HUES6 (cell line): ENCODE data around the gene SPEM1.

Source experiments
- H3K27ac ChIP-seq: 2 replicates; pipeline ENCODE4 v1.7.0; 2013; ENCODE audit warnings: low read depth, mild to moderate bottlenecking, low read length, inconsistent platforms
- H3K27me3 ChIP-seq: 2 replicates; pipeline ENCODE4 v1.6.1; 2013; ENCODE audit warnings: low read length; ENCODE audit not compliant: control insufficient read depth, insufficient read depth
- H3K36me3 ChIP-seq: 2 replicates; pipeline ENCODE4 v1.6.1; 2013; ENCODE audit warnings: low read length; ENCODE audit not compliant: control insufficient read depth, insufficient read depth
- H3K4me1 ChIP-seq: 2 replicates; pipeline ENCODE4 v1.6.1; 2013; ENCODE audit warnings: low read length; ENCODE audit not compliant: control insufficient read depth, insufficient read depth
- H3K4me3 ChIP-seq: 2 replicates; pipeline ENCODE4 v1.5.1; 2013; ENCODE audit warnings: low read depth, low read length
- H3K9ac ChIP-seq: one replicate; pipeline ENCODE4 v1.6.1; 2013; ENCODE audit warnings: mild to moderate bottlenecking, low read length
- H3K9me3 ChIP-seq: 2 replicates; pipeline ENCODE4 v1.6.1; 2013; ENCODE audit warnings: low read depth, low read length; ENCODE audit not compliant: control insufficient read depth, insufficient read depth

Gene SPEM1

DNA sequence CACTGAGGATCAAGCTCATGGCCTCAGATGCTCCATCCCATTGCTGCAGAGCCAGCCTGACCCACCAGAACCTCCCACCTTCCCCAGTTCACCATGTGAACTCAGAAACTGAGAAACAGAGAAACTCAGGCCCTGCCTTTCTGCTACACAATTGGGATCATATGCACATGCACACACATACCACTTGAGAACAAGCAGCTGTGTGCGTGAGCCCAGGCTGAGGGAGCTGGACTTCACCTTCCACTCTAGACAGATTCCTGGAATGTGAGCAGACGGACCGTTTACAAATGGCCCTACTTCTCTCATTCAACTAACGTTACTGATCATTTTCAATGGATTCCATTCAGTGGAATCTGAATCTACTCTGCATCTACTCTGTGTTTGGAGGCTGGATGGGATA is 3.6 kb downstream of the SPEM1 start:
- Histone ChIP-seq H3K27ac (no peak overlapping the region), H3K9ac (no peak overlapping the region)

DNA sequence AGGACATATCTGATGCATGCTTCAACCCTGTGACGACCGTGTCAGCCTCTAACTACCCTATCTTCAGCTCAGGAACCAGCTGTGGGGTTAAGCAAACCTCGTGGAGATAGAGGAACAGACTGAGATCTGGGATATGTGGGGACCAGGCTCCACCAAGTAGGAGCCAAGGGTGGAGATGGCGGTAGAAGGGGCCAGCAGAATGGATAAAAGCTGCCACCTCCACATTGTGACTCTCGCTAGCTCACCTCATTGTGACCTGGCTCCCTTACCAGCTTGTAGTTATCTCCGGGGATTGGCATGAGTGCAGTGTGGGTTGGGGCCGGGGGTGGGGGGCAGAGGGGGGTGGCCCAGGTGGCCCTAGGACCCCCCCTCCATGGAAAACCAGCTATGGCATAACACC is 5.2 kb downstream of the SPEM1 start, which contains the start of gene SPEM2:
TSS of gene SPEM2 (plus strand) at position 301 of the 400 bp plus-strand sequence. CDS start at position 374, 73 bp downstream.
- no peaks in the 10 kb centered on the region for H3K36me3 ChIP-seq
- H3K4me1 ChIP-seq = peaks cover 1% of the 10 kb centered on the region; the same call in 1 of the 2 replicates
- no peaks in the 10 kb centered on the region for H3K9me3 ChIP-seq
- H3K27ac ChIP-seq = no peak within 1 kb of the TSS
- H3K9ac ChIP-seq = no peak within 1 kb of the TSS
- peaks cover 2% of the 10 kb centered on the region; the same call in 1 of the 2 replicates for H3K27me3 ChIP-seq
- no peak within 1 kb of the TSS for H3K4me3 ChIP-seq

More for the DNA sequence above, 3.6 kb downstream of the SPEM1 start:
- Histone ChIP-seq H3K4me1 (peaks cover 6% of the 10 kb centered on the region; the same call in 1 of the 2 replicates), H3K4me3 (no peak overlapping the region), H3K9me3 (no peaks in the 10 kb centered on the region), H3K36me3 (no peaks in the 10 kb centered on the region), H3K27me3 (no peaks in the 10 kb centered on the region)

DNA sequence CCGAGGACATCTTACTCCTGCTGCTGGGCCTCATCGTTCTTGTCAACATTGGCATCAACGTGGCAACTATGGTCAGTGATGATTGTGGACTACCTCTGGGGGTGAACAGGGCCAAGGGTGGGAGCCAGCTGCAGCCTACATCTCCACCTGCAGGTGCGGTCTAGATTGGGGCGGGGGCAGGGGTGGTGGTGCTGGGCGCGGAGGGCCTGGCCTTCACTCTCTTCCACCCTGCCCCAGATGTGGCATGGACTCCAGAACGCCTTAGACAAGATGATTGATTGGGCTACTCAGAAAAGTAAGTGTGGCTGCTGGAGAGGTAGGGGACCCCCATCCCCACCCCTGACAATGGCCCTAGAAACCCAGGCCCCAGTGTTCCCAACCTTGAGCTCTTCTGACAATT is 5.6 kb downstream of the SPEM1 start:
- Histone ChIP-seq H3K9me3 (no peaks in the 10 kb centered on the region), H3K4me1 (no peaks in the 10 kb centered on the region), H3K27me3 (peaks cover 2% of the 10 kb centered on the region; the same call in 1 of the 2 replicates), H3K9ac (no peak overlapping the region), H3K36me3 (no peaks in the 10 kb centered on the region), H3K4me3 (no peak overlapping the region), H3K27ac (no peak overlapping the region)

DNA sequence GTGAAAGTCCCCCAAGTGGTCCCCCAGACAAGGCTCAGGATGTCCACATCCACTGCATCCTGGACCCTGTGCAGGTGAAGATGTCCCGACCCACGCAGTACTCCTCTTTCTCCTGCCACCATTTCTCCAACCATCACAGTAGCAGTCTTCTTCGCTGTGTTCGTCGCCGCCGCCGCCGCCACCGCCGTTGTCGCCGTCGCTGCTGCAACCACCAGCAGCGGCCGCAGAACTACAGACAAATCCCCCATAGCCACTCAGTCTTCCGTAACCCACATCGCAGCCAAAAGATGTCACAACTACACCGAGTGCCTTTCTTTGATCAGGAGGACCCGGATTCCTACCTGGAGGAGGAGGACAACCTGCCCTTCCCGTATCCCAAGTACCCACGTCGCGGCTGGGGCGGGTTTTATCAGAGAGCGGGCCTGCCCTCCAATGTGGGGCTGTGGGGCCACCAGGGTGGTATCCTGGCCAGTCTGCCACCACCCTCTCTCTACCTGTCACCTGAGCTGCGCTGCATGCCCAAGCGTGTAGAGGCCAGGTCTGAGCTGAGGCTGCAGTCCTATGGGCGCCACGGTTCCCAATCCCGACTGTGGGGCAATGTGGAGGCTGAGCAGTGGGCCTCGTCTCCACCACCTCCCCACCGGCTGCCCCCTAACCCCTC is 6.2 kb downstream of the SPEM1 start:
- Histone ChIP-seq H3K27ac (no peak overlapping the region), H3K36me3 (no peaks in the 10 kb centered on the region), H3K4me1 (no peaks in the 10 kb centered on the region), H3K9ac (no peak overlapping the region), H3K27me3 (peaks cover 2% of the 10 kb centered on the region; the same call in 1 of the 2 replicates), H3K4me3 (no peak overlapping the region), H3K9me3 (no peaks in the 10 kb centered on the region)

DNA sequence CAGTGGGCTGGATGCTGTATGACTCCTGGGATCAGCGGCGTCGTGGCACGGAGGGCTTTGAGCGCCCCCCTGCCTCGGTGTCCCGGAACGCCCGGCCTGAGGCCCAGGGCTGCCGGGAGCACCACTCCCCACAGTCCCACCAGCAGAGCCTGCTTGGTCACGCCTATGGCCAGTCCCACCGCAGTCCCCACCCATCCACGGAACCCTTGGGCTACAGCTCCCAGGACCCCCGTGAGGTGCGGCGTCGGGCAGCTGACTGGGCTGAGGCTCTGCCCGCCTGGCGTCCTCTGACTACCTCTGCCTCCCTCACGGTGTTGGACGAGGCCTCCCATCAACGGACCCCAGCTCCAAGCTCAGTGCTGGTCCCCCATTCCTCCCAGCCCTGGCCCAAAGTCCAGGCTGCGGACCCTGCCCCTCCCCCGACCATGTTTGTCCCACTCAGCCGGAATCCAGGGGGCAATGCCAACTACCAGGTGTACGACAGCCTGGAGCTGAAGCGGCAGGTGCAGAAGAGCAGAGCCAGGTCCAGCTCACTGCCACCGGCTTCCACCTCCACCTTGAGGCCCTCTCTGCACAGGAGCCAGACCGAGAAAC is 6.9 kb downstream of the SPEM1 start:
- Histone ChIP-seq H3K9ac (no peak overlapping the region), H3K27ac (no peak overlapping the region), H3K27me3 (peaks cover 2% of the 10 kb centered on the region; the same call in 1 of the 2 replicates), H3K36me3 (no peaks in the 10 kb centered on the region), H3K9me3 (no peaks in the 10 kb centered on the region), H3K4me1 (no peaks in the 10 kb centered on the region), H3K4me3 (no peak overlapping the region)

DNA sequence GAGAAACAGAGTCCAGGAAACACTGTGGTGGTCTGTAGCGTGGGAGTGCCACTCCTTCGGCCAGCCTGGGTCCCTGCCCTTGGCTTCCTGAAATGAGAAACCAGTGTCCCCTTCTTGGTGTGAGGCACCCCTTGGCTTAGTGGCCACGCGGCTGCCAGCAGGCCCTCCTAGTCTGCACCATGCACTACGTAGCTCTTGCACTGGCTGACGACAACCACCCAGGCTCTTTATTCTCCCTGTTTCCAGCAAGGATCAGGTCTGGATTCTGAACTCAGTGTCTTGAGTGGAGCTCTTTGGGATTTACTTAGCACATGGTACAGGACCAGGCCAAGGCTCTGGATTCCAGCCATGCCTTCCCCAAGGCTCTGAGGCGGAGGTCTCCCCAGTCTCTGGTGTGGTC is 7.4 kb downstream of the SPEM1 start:
- no peak overlapping the region for H3K4me3 ChIP-seq
- H3K27ac ChIP-seq = no peak overlapping the region
- no peaks in the 10 kb centered on the region for H3K9me3 ChIP-seq
- no peaks in the 10 kb centered on the region for H3K4me1 ChIP-seq
- no peak overlapping the region for H3K9ac ChIP-seq
- H3K27me3 ChIP-seq = peaks cover 2% of the 10 kb centered on the region; the same call in 1 of the 2 replicates
- H3K36me3 ChIP-seq = no peaks in the 10 kb centered on the region

DNA sequence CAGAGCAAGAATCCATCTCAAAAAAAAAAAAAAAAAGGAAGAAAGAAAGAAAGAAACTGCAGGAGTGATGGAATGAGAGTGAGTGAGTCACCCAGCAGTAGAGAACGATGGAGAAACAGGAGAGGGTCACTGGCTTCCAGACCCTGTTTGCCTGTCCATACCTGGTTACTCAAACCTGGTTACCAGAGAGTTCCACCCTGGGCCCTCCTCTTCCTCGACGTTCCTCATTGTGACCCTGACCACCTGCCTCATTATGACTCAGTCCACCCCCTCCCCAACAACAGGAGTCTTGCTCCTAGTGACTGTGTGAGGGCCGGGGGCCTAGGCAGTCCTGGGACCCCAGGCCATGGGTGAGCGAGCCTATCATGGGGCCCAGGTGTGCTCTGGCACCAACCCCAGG is 8.4 kb downstream of the SPEM1 start, which contains the start of gene SPEM3:
TSS of gene SPEM3 (plus strand) at position 301 of the 400 bp plus-strand sequence. CDS start at position 347, 46 bp downstream.
- Histone ChIP-seq H3K4me1 (no peaks in the 10 kb centered on the region), H3K27ac (no peak within 1 kb of the TSS), H3K9me3 (no peaks in the 10 kb centered on the region), H3K36me3 (no peaks in the 10 kb centered on the region), H3K9ac (no peak within 1 kb of the TSS), H3K27me3 (peaks cover 2% of the 10 kb centered on the region; the same call in 1 of the 2 replicates), H3K4me3 (no peak within 1 kb of the TSS)

DNA sequence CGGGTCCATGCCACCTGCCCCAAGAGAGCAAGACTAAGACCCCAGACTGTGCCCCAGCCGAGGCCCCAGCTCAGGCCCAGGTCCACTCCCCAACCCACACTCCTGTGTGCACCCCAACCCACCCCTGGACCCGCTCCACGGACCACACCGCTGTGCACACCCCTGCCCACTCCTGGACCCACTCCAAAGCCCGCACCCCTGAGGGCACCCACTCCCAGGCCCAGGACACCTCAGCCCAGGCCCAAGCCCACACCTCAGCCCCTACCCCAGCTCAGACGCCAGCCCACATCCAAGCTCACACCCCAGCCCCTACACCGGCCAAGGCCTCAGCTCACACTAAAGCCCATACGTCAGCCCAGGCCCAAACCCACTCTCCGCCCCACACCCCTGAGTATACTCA is 9.6 kb downstream of the SPEM1 start:
- Histone ChIP-seq H3K36me3 (no peaks in the 10 kb centered on the region), H3K4me3 (no peak overlapping the region), H3K27me3 (peaks cover 2% of the 10 kb centered on the region; the same call in 1 of the 2 replicates), H3K9me3 (no peaks in the 10 kb centered on the region), H3K9ac (no peak overlapping the region), H3K4me1 (no peaks in the 10 kb centered on the region), H3K27ac (no peak overlapping the region)

DNA sequence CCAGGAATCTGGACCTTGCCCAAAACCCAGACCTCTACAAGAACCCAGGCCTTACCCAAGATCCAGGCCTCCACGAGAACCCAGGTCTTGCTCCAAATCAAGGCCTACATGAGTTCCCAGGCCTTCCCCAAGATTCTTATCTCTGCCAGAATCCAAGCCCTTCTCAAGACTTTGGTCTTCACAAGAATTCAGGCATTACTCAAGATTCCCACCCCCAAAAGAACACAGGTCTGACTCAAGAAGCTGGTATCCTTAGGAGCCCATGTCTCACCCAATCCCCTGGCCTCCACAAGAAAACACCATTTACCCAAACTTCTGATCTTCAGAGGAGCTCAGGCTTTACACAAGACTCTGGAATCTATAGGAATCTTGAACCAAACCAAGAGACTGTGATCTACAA is 11.1 kb downstream of the SPEM1 start:
- Histone ChIP-seq H3K4me3 (no peak overlapping the region), H3K9ac (no peak overlapping the region), H3K27me3 (peaks cover 2% of the 10 kb centered on the region; the same call in 1 of the 2 replicates), H3K36me3 (no peaks in the 10 kb centered on the region), H3K27ac (no peak overlapping the region), H3K4me1 (no peaks in the 10 kb centered on the region), H3K9me3 (no peaks in the 10 kb centered on the region)

DNA sequence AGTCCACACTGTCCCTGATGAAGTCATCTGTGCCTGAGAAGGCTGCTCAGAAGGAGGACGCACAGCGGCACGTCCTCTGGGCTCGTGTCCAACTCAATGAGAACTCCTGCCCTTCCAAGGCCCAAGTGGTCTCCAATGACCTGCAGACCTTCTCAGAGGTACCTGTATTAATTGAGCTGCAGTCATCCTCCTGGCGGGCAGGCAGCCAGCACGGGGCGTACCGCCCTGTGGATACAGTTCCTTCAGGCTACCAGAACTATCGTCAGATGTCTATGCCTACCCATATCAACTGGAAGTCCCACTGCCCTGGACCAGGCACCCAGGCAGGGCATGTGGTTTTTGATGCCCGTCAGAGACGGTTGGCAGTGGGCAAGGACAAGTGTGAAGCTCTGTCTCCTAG is 12.2 kb downstream of the SPEM1 start:
- Histone ChIP-seq H3K4me1 (no peaks in the 10 kb centered on the region), H3K27ac (no peak overlapping the region), H3K4me3 (no peak overlapping the region), H3K9ac (no peak overlapping the region), H3K27me3 (peaks cover 5% of the 10 kb centered on the region; the same call in 1 of the 2 replicates), H3K9me3 (no peaks in the 10 kb centered on the region), H3K36me3 (no peaks in the 10 kb centered on the region)
